Measurements from ENCODE around the gene CEP170.
"Not testable (repeated sequence)": the region's sequence is repeated elsewhere in the genome, so short reads cannot be mapped to it uniquely, and the experiment has no call there.

The CEP170 gene

DNA sequence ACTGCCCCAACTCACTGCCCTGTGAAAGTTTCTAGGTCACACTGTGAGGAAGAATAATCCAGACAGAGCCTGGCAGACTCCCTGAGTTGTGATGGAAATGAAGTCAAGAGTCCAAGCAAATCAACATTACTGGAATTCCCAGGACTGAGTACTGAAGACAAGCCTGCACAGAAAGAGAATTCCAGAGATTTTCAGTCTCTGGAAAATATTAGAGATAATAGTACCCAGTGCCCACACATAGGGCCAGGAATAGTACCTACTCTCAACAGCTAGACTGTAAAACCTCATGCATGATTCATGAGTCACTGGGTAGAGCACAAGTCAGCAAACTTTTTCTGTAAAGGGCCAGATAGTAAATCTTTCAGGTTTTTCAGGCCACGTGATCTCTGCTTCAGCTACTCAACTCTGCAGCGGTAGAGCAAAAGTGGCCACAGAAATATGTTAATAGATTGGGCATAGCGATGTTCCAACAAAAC lies 50.0 kb downstream of the CEP170 start:
- not testable (repeated sequence) for H3F3A ChIP-seq (ENCODE audit: insufficient read depth, low read length); H3K27ac ChIP-seq (ENCODE audit: low read depth, low read length, poor library complexity, severe bottlenecking)

DNA sequence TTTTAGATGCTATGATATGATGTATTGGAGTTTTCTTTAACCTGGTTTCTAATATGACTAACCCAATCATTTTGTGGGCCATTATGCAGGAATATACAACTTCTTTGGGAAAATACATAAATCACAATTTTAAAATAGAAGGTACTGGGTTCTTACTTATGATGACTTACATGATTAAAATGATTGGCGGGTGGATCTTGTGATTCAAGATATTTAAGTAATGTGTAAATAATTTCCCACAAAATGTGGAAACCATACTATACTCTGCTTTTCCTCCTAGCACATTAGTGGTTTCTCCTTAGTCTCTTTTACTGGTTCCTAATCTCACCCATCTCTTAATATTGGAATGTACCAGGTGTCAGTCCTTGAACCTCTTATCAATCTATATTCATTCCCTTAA lies 50.7 kb downstream of the CEP170 start:
- H3K27ac ChIP-seq (ENCODE audit: low read depth, low read length, poor library complexity, severe bottlenecking); H3K79me2 ChIP-seq (ENCODE audit: insufficient read depth, low read length): not testable (repeated sequence)
- H3K36me3 ChIP-seq (ENCODE audit: insufficient read depth, low read length): peaks cover 12% of the 10 kb centered on the region; the same call in 1 of the 2 replicates

More for the DNA sequence above, 50.0 kb downstream of the CEP170 start:
- H3K36me3 ChIP-seq (ENCODE audit: insufficient read depth, low read length): peaks cover 12% of the 10 kb centered on the region; the same call in 1 of the 2 replicates
- H3K4me3 ChIP-seq (ENCODE audit: low read depth, low read length, poor library complexity, severe bottlenecking); H3K79me2 ChIP-seq (ENCODE audit: insufficient read depth, low read length); H3K9ac ChIP-seq (ENCODE audit: low read length); H3K4me2 ChIP-seq (ENCODE audit: low read length); H4K20me1 ChIP-seq (ENCODE audit: insufficient read depth, low read length); H3K27me3 ChIP-seq (ENCODE audit: insufficient read depth, low read length); H3K9me2 ChIP-seq (ENCODE audit: low read depth, low read length); H3K4me1 ChIP-seq (ENCODE audit: insufficient read depth, low read length, severe bottlenecking); H2AFZ ChIP-seq (ENCODE audit: low read length); H3K9me3 ChIP-seq (ENCODE audit: low read length): not testable (repeated sequence)

DNA sequence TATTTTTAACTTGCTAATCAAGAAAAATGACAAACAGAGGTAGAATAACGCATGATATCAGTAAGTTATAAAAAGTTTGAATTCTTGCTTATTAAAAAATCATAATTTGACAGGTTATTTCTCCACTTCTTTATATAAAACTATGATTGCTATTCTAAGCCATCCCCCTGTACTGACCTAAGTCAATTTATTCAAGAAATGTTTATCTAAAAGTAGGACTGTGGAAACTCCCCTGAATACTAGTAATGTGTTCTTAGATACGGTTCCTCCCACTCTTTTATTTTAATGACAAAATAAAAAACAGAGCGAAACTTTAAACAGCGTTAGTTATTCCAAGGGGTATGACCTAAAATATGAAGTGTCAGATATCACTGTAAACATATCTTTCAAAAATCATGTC lies 51.9 kb downstream of the CEP170 start:
- not testable (repeated sequence) for H3K9me2 ChIP-seq (ENCODE audit: low read depth, low read length); H3K4me2 ChIP-seq (ENCODE audit: low read length); H3K27me3 ChIP-seq (ENCODE audit: insufficient read depth, low read length); H3K9me3 ChIP-seq (ENCODE audit: low read length); H2AFZ ChIP-seq (ENCODE audit: low read length); H4K20me1 ChIP-seq (ENCODE audit: insufficient read depth, low read length); H3K27ac ChIP-seq (ENCODE audit: low read depth, low read length, poor library complexity, severe bottlenecking); H3K9ac ChIP-seq (ENCODE audit: low read length); H3K79me2 ChIP-seq (ENCODE audit: insufficient read depth, low read length); H3F3A ChIP-seq (ENCODE audit: insufficient read depth, low read length); H3K4me1 ChIP-seq (ENCODE audit: insufficient read depth, low read length, severe bottlenecking); H3K4me3 ChIP-seq (ENCODE audit: low read depth, low read length, poor library complexity, severe bottlenecking)
- peaks cover 12% of the 10 kb centered on the region; the same call in 1 of the 2 replicates for H3K36me3 ChIP-seq (ENCODE audit: insufficient read depth, low read length)

More for the DNA sequence above, 50.7 kb downstream of the CEP170 start:
- H3K4me2 ChIP-seq (ENCODE audit: low read length); H4K20me1 ChIP-seq (ENCODE audit: insufficient read depth, low read length); H2AFZ ChIP-seq (ENCODE audit: low read length); H3K9ac ChIP-seq (ENCODE audit: low read length); H3F3A ChIP-seq (ENCODE audit: insufficient read depth, low read length); H3K4me1 ChIP-seq (ENCODE audit: insufficient read depth, low read length, severe bottlenecking); H3K9me2 ChIP-seq (ENCODE audit: low read depth, low read length); H3K9me3 ChIP-seq (ENCODE audit: low read length); H3K27me3 ChIP-seq (ENCODE audit: insufficient read depth, low read length); H3K4me3 ChIP-seq (ENCODE audit: low read depth, low read length, poor library complexity, severe bottlenecking): not testable (repeated sequence)

DNA sequence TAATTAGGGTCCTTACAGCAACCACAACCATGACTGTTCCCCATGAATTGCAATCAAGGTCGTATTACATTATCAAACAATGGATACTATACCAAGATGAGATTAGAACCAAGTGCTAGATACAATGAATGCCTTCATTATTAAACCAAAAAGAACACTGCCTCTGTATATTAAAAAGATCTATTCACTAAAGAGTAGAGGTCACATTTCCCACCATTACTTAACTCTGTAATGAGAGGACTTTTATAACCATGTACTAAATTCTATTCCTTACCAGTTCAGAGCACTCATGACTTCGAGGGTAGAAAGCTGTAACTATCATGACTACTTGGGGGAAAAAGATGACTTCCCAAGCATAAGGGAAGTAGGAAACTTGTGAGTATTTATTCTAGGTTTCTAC lies 53.8 kb downstream of the CEP170 start:
- H3K4me1 ChIP-seq (ENCODE audit: insufficient read depth, low read length, severe bottlenecking); H3K27me3 ChIP-seq (ENCODE audit: insufficient read depth, low read length); H3K4me2 ChIP-seq (ENCODE audit: low read length): not testable (repeated sequence)

GRCh38 chr1:243197524-243197923 lies 57.6 kb downstream of the CEP170 start:
- H3K4me3 ChIP-seq (ENCODE audit: low read depth, low read length, poor library complexity, severe bottlenecking); H3K4me2 ChIP-seq (ENCODE audit: low read length); H3K9ac ChIP-seq (ENCODE audit: low read length); H4K20me1 ChIP-seq (ENCODE audit: insufficient read depth, low read length); H3F3A ChIP-seq (ENCODE audit: insufficient read depth, low read length); H3K36me3 ChIP-seq (ENCODE audit: insufficient read depth, low read length); H3K9me2 ChIP-seq (ENCODE audit: low read depth, low read length); H3K79me2 ChIP-seq (ENCODE audit: insufficient read depth, low read length); H3K27ac ChIP-seq (ENCODE audit: low read depth, low read length, poor library complexity, severe bottlenecking); H2AFZ ChIP-seq (ENCODE audit: low read length); H3K4me1 ChIP-seq (ENCODE audit: insufficient read depth, low read length, severe bottlenecking); H3K9me3 ChIP-seq (ENCODE audit: low read length); H3K27me3 ChIP-seq (ENCODE audit: insufficient read depth, low read length): not testable (repeated sequence)

More for the DNA sequence above, 53.8 kb downstream of the CEP170 start:
- not testable (repeated sequence) for H3K4me3 ChIP-seq (ENCODE audit: low read depth, low read length, poor library complexity, severe bottlenecking); H3F3A ChIP-seq (ENCODE audit: insufficient read depth, low read length); H3K9ac ChIP-seq (ENCODE audit: low read length); H3K36me3 ChIP-seq (ENCODE audit: insufficient read depth, low read length); H3K9me2 ChIP-seq (ENCODE audit: low read depth, low read length); H2AFZ ChIP-seq (ENCODE audit: low read length); H3K9me3 ChIP-seq (ENCODE audit: low read length); H4K20me1 ChIP-seq (ENCODE audit: insufficient read depth, low read length); H3K79me2 ChIP-seq (ENCODE audit: insufficient read depth, low read length); H3K27ac ChIP-seq (ENCODE audit: low read depth, low read length, poor library complexity, severe bottlenecking)

GRCh38 chr1:243193330-243193729 lies 61.8 kb downstream of the CEP170 start:
- not testable (repeated sequence) for H3F3A ChIP-seq (ENCODE audit: insufficient read depth, low read length); H4K20me1 ChIP-seq (ENCODE audit: insufficient read depth, low read length); H3K4me3 ChIP-seq (ENCODE audit: low read depth, low read length, poor library complexity, severe bottlenecking); H3K4me1 ChIP-seq (ENCODE audit: insufficient read depth, low read length, severe bottlenecking); H3K4me2 ChIP-seq (ENCODE audit: low read length); H3K27me3 ChIP-seq (ENCODE audit: insufficient read depth, low read length); H3K79me2 ChIP-seq (ENCODE audit: insufficient read depth, low read length); H3K9ac ChIP-seq (ENCODE audit: low read length); H3K27ac ChIP-seq (ENCODE audit: low read depth, low read length, poor library complexity, severe bottlenecking); H3K9me3 ChIP-seq (ENCODE audit: low read length); H2AFZ ChIP-seq (ENCODE audit: low read length); H3K9me2 ChIP-seq (ENCODE audit: low read depth, low read length)
- peaks cover 10% of the 10 kb centered on the region for H3K36me3 ChIP-seq (ENCODE audit: insufficient read depth, low read length)

DNA sequence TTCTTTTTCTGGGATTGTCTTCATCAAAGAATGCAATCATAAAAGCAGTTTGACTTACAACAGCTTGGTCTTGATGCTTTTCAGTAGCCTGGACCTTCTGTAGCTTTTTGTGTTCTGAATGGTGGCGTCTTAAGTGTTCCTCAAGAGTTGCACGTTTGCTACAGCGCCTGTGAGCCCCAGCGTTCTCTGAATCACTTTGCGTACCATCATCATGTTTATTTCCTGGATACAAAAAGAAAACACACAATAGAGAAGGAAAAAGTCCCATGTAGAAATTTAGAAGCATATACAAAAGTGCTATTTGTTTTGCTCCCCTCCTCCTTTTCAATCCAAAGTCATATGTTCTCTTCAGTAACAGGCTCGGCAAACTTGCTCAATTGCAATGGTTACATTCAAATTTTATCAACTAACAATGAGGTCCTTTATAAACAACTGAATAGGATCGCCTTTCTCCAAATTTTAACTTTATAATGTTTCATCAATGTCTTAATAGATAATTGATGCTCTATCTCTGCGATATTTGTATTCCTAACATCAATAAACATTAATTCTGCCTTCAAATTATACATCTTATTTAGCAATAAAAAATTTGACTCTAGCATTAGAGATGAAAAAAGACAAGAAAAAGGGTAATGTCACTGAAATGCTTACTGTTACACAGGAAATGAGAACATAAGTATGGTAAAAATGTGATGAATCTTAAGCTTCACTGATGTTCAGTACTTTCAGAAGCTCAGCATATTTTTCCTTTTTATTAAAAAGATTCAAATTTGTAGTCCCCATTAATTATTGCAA lies 68.7 kb downstream of the CEP170 start:
- not testable (repeated sequence) for H3K27ac ChIP-seq (ENCODE audit: low read depth, low read length, poor library complexity, severe bottlenecking); H3F3A ChIP-seq (ENCODE audit: insufficient read depth, low read length); H3K4me2 ChIP-seq (ENCODE audit: low read length); H3K4me3 ChIP-seq (ENCODE audit: low read depth, low read length, poor library complexity, severe bottlenecking); H3K79me2 ChIP-seq (ENCODE audit: insufficient read depth, low read length); H4K20me1 ChIP-seq (ENCODE audit: insufficient read depth, low read length); H3K9ac ChIP-seq (ENCODE audit: low read length); H3K9me3 ChIP-seq (ENCODE audit: low read length); H3K9me2 ChIP-seq (ENCODE audit: low read depth, low read length); H3K27me3 ChIP-seq (ENCODE audit: insufficient read depth, low read length); H3K4me1 ChIP-seq (ENCODE audit: insufficient read depth, low read length, severe bottlenecking); H2AFZ ChIP-seq (ENCODE audit: low read length)
- H3K36me3 ChIP-seq (ENCODE audit: insufficient read depth, low read length): peaks cover 22% of the 10 kb centered on the region
